HG03103 (cell line): Measurements from ENCODE around the gene OR14I1.

Experiments used
- ATAC-seq: cut with Tn5 transposase; IDR thresholded peaks from one replicate; pipeline ENCODE4 v1.9.1; 2021; ENCODE audit warnings: low read depth; ENCODE audit not compliant: unreplicated experiment

The OR14I1 gene

GRCh38 chr1:248702714-248703113 lies at the start of gene OR14I1:
OR14I1 (minus strand) TSS chr1:248702766.
- no peak for ATAC-seq

GRCh38 chr1:248751635-248752034 lies 49.1 kb upstream of the OR14I1 start:
- ATAC-seq, result no peak

GRCh38 chr1:248751142-248751541 lies 48.6 kb upstream of the OR14I1 start:
- ATAC-seq, result no peak

GRCh38 chr1:248750496-248750895 lies 47.9 kb upstream of the OR14I1 start:
- no peak for ATAC-seq

GRCh38 chr1:248748211-248748610 lies 45.6 kb upstream of the OR14I1 start:
- no peak for ATAC-seq

GRCh38 chr1:248740876-248741275 lies 38.3 kb upstream of the OR14I1 start:
- no peak for ATAC-seq

GRCh38 chr1:248739572-248740205 lies 37.1 kb upstream of the OR14I1 start:
- no peak for ATAC-seq

GRCh38 chr1:248737457-248737856 lies 34.9 kb upstream of the OR14I1 start:
- ATAC-seq, result no peak

GRCh38 chr1:248736977-248737376 lies 34.4 kb upstream of the OR14I1 start:
- ATAC-seq, result no peak

GRCh38 chr1:248733566-248733965 lies 31.0 kb upstream of the OR14I1 start:
- ATAC-seq, result no peak

GRCh38 chr1:248730507-248731335 lies 28.2 kb upstream of the OR14I1 start:
- ATAC-seq, result no peak

- no peak for ATAC-seq
Observed at GRCh38 chr1:248714248-248714647, 11.7 kb upstream of the OR14I1 start.

- no peak for ATAC-seq
Observed at GRCh38 chr1:248710305-248710900, 7.8 kb upstream of the OR14I1 start.

- no peak for ATAC-seq
Observed at GRCh38 chr1:248704606-248705005, 2.0 kb upstream of the OR14I1 start.

- ATAC-seq, result no peak
Observed at GRCh38 chr1:248703674-248704073, 1.1 kb upstream of the OR14I1 start.

GRCh38 chr1:248699099-248699498 lies 3.5 kb downstream of the OR14I1 start:
- no peak for ATAC-seq

GRCh38 chr1:248697907-248698306 lies 4.7 kb downstream of the OR14I1 start:
- no peak for ATAC-seq

GRCh38 chr1:248696774-248697173 lies 5.8 kb downstream of the OR14I1 start:
- no peak for ATAC-seq

GRCh38 chr1:248696261-248696660 lies 6.3 kb downstream of the OR14I1 start:
- ATAC-seq, result no peak

GRCh38 chr1:248695451-248696132 lies 7.0 kb downstream of the OR14I1 start:
- ATAC-seq, result no peak

- no peak for ATAC-seq
Observed at GRCh38 chr1:248691567-248692155, 10.9 kb downstream of the OR14I1 start.
